Neural cell (in vitro differentiated cells): ENCODE measurements around the gene CARMIL1. TPM values are rescaled to one million over a fixed set of nuclear protein-coding genes. Genes with fewer than 3 reads are reported as not detected.

Source experiments
- H2AFZ ChIP-seq: fragments of 200-600, 300-800 bp; sonication (generic), shearing (Covaris generic); 2 replicates; pipeline ENCODE4 v1.6.0; 2014; ENCODE audit warnings: low read depth, mild to moderate bottlenecking, antibody characterized with exemption, low read length, moderate library complexity
- H3F3A ChIP-seq: fragments of 200-600 bp; shearing (Covaris generic); 2 replicates; pipeline ENCODE4 v1.6.1; 2016; ENCODE audit warnings: mild to moderate bottlenecking, moderate library complexity, mixed read lengths, antibody characterized with exemption, low read length; ENCODE audit not compliant: insufficient read depth, poor library complexity, severe bottlenecking
- H3K27ac ChIP-seq: fragments of 200-600, 300-800 bp; sonication (generic), shearing (Covaris generic); 2 replicates; pipeline ENCODE4 v1.5.1; 2014; ENCODE audit warnings: mild to moderate bottlenecking, low read length, moderate library complexity
- H3K27me3 ChIP-seq: fragments of 300-800, 200-600 bp; sonication (generic), shearing (Covaris generic); 2 replicates; pipeline ENCODE4 v1.6.0; 2014; ENCODE audit warnings: mild to moderate bottlenecking, low read depth, low read length, moderate library complexity; ENCODE audit not compliant: insufficient read depth
- H3K36me3 ChIP-seq: fragments of 300-800, 200-600 bp; sonication (generic), shearing (Covaris generic); 2 replicates; pipeline ENCODE4 v1.5.1; 2014; ENCODE audit warnings: mild to moderate bottlenecking, antibody characterized with exemption, low read length, moderate library complexity; ENCODE audit not compliant: insufficient read depth
- H3K4me2 ChIP-seq: fragments of 300-800, 200-600 bp; sonication (generic), shearing (Covaris generic); 2 replicates; pipeline ENCODE4 v1.6.0; 2014; ENCODE audit warnings: mild to moderate bottlenecking, low read length
- H3K4me3 ChIP-seq: fragments of 300-800, 200-600 bp; sonication (generic), shearing (Covaris generic); 2 replicates; pipeline ENCODE4 v1.5.1; 2014; ENCODE audit warnings: mild to moderate bottlenecking, low read length, moderate library complexity
- H3K79me2 ChIP-seq: fragments of 200-600 bp; shearing (Covaris generic); replicated peaks from 2 replicates; pipeline ENCODE4 v1.6.0; 2014; ENCODE audit warnings: mild to moderate bottlenecking, low read length, moderate library complexity; ENCODE audit not compliant: insufficient read depth
- H3K9ac ChIP-seq: fragments of 300-800, 200-600 bp; sonication (generic), shearing (Covaris generic); 2 replicates; pipeline ENCODE4 v1.6.1; 2016; ENCODE audit warnings: mild to moderate bottlenecking, low read length, mixed read lengths
- H3K9me2 ChIP-seq: fragments of 200-600 bp; shearing (Covaris generic); 2 replicates; pipeline ENCODE4 v1.6.1; 2016; ENCODE audit warnings: mild to moderate bottlenecking, low read length, mixed read lengths; ENCODE audit not compliant: insufficient read depth
- H3K9me3 ChIP-seq: fragments of 200-600, 300-800 bp; sonication (generic), shearing (Covaris generic); 2 replicates; pipeline ENCODE4 v1.6.1; 2016; ENCODE audit warnings: mild to moderate bottlenecking, mixed run types, low read length, moderate library complexity, mixed read lengths
- H4K20me1 ChIP-seq: fragments of 200-600 bp; shearing (Covaris generic); 2 replicates; pipeline ENCODE4 v1.6.1; 2016; ENCODE audit warnings: mild to moderate bottlenecking, mixed run types; ENCODE audit not compliant: insufficient read depth
- CTCF ChIP-seq: fragments of 450-650 bp; IDR thresholded peaks from 2 replicates; pipeline ENCODE4 v1.5.1; 2014; ENCODE audit warnings: antibody characterized with exemption, mild to moderate bottlenecking, moderate library complexity; ENCODE audit not compliant: poor library complexity, severe bottlenecking
- EP300 ChIP-seq: fragments of 450-650 bp; conservative IDR thresholded peaks from 2 replicates; pipeline ENCODE4 v1.6.1; 2014; ENCODE audit warnings: antibody characterized with exemption, mild to moderate bottlenecking, moderate library complexity; ENCODE audit not compliant: poor library complexity, severe bottlenecking
- EZH2 ChIP-seq: fragments of 200-600, 300-800 bp; shearing (Covaris generic), sonication (generic); IDR thresholded peaks from 2 replicates; pipeline ENCODE4 v1.6.1; 2014; ENCODE audit warnings: antibody characterized with exemption, low read length, borderline replicate concordance, mild to moderate bottlenecking; ENCODE audit not compliant: insufficient read depth, poor library complexity, severe bottlenecking
- MXI1 ChIP-seq: fragments of 450-650 bp; conservative IDR thresholded peaks from 2 replicates; pipeline ENCODE4 v1.6.1; 2014; ENCODE audit warnings: antibody characterized with exemption, mild to moderate bottlenecking; ENCODE audit not compliant: poor library complexity, severe bottlenecking
- POLR2AphosphoS5 ChIP-seq: IDR thresholded peaks from 2 replicates; pipeline ENCODE4 v1.6.1; 2012
- RAD21 ChIP-seq: fragments of 450-650 bp; conservative IDR thresholded peaks from 2 replicates; pipeline ENCODE4 v1.6.1; 2014; ENCODE audit warnings: antibody characterized with exemption, mild to moderate bottlenecking, moderate library complexity
- REST ChIP-seq: IDR thresholded peaks from 2 replicates; pipeline ENCODE4 v1.6.1; 2012; ENCODE audit warnings: borderline replicate concordance
- TAF1 ChIP-seq: IDR thresholded peaks from 2 replicates; pipeline ENCODE4 v1.6.1; 2012; ENCODE audit warnings: low read depth
- polyA plus RNA-seq: library from polyadenylated mRNA; depleted of rRNA; stranded (reverse); fragments of >200 nt; gene quantifications from 2 replicates; pipeline ENCODE4 v1.2.3, GENCODE V29; 2014

CARMIL1 gene
- polyA plus RNA-seq, 1 donor from 2014 or later, result 5.3 TPM

GRCh38 chr6:25525078-25525477 is 245.9 kb downstream of the CARMIL1 start:
- Histone ChIP-seq H3K79me2 (no peaks in the 10 kb centered on the region), H4K20me1 (no peaks in the 10 kb centered on the region), H3K27ac (no peak overlapping the region), H3F3A (no peaks in the 10 kb centered on the region), H3K9me2 (no peaks in the 10 kb centered on the region), H3K9ac (no peak overlapping the region), H3K4me2 (no peak overlapping the region), H3K27me3 (no peaks in the 10 kb centered on the region), H2AFZ (no peak overlapping the region), H3K36me3 (no peaks in the 10 kb centered on the region), H3K9me3 (no peaks in the 10 kb centered on the region), H3K4me3 (no peak overlapping the region)
- TF ChIP-seq CTCF, result no peak
- TF ChIP-seq RAD21, result no peak
- TF ChIP-seq REST, result no peak
- TF ChIP-seq MXI1, result no peak

- H3K27me3 ChIP-seq, result no peaks in the 10 kb centered on the region
- no peaks in the 10 kb centered on the region for H3K9me2 ChIP-seq
- H4K20me1 ChIP-seq, result no peaks in the 10 kb centered on the region
- no peak for TF ChIP-seq POLR2AphosphoS5
- H3K79me2 ChIP-seq, result no peaks in the 10 kb centered on the region
- no peaks in the 10 kb centered on the region for H3F3A ChIP-seq
- no peaks in the 10 kb centered on the region for H3K9me3 ChIP-seq
- H3K27ac ChIP-seq, result no peak overlapping the region
- no peak overlapping the region for H3K4me2 ChIP-seq
- no peak overlapping the region for H3K9ac ChIP-seq
- H3K36me3 ChIP-seq, result no peaks in the 10 kb centered on the region
- H2AFZ ChIP-seq, result no peak overlapping the region
- H3K4me3 ChIP-seq, result no peak overlapping the region
These were observed 255.9 kb downstream of the CARMIL1 start for GRCh38 chr6:25534942-25535631.

- H3K4me2 ChIP-seq, result no peak overlapping the region
- no peaks in the 10 kb centered on the region for H3K9me2 ChIP-seq
- no peaks in the 10 kb centered on the region for H3K9me3 ChIP-seq
- no peak overlapping the region for H2AFZ ChIP-seq
- H3K36me3 ChIP-seq, result no peaks in the 10 kb centered on the region
- no peak overlapping the region for H3K27ac ChIP-seq
- H3K9ac ChIP-seq, result no peak overlapping the region
- H3K79me2 ChIP-seq, result no peaks in the 10 kb centered on the region
- H3F3A ChIP-seq, result no peaks in the 10 kb centered on the region
- no peak overlapping the region for H3K4me3 ChIP-seq
- no peaks in the 10 kb centered on the region for H3K27me3 ChIP-seq
- no peaks in the 10 kb centered on the region for H4K20me1 ChIP-seq
- TF ChIP-seq EP300 (no peak), EZH2 (no peak), TAF1 (no peak), REST (no peak)
These were observed 256.6 kb downstream of the CARMIL1 start for GRCh38 chr6:25535632-25536225.
